ENCODE measurements around the gene ZC3H7B. TPM values are rescaled to one million over a fixed set of nuclear protein-coding genes. Genes with fewer than 3 reads are reported as not detected.
A peak's percentile ranks its signal among the peaks of the same experiment; 100 is the strongest.

ZC3H7B gene
- total and polyA plus RNA-seq, 3 experiments from 2014 or later, result 1.5 to 59.9 (median 58.9) TPM

GRCh38 chr22:41345807-41346335, 44.5 kb downstream of the ZC3H7B start:
- H3K27ac Mint-ChIP-seq, result no peak overlapping the region
- no peak overlapping the region for H3K4me3 Mint-ChIP-seq
- H3K27me3 Mint-ChIP-seq, result no peaks in the 10 kb centered on the region
- peaks cover 0 to 91% (median 18%) of the 10 kb centered on the region in 3 donors for H3K36me3 Mint-ChIP-seq
- POLR2A ChIA-PET, result no interaction called here
- H3K4me1 Mint-ChIP-seq, result no peaks in the 10 kb centered on the region
- no peak for DNase-seq
- Histone ChIP-seq H3K4me1 (ENCODE audit: insufficient read depth, low read length) (no peaks in the 10 kb centered on the region), H3K9me3 (ENCODE audit: low read length) (no peaks in the 10 kb centered on the region), H3K27me3 (ENCODE audit: insufficient read depth, low read length, poor library complexity, severe bottlenecking) (no peaks in the 10 kb centered on the region), H3K4me3 (ENCODE audit: low read length) (no peak overlapping the region), H3K27ac (ENCODE audit: low read depth, low read length) (no peak overlapping the region), H3K36me3 (ENCODE audit: insufficient read depth, low read length) (peaks cover 34% of the 10 kb centered on the region)
- no peaks in the 10 kb centered on the region for H3K9me3 Mint-ChIP-seq
- CTCF ChIA-PET, result no interaction called here

- peaks cover 0 to 96% (median 18%) of the 10 kb centered on the region in 3 donors for H3K36me3 Mint-ChIP-seq
These were observed 45.9 kb downstream of the ZC3H7B start for GRCh38 chr22:41347066-41347859.

GRCh38 chr22:41348964-41349484, 47.7 kb downstream of the ZC3H7B start:
- H3K4me1 Mint-ChIP-seq, result no peaks in the 10 kb centered on the region
- H3K36me3 Mint-ChIP-seq, result peaks cover 0 to 92% (median 16%) of the 10 kb centered on the region in 3 donors
- POLR2A ChIA-PET, result no interaction called here
- Histone ChIP-seq H3K4me3 (ENCODE audit: low read length) (no peak overlapping the region), H3K4me1 (ENCODE audit: insufficient read depth, low read length) (no peaks in the 10 kb centered on the region), H3K27ac (ENCODE audit: low read depth, low read length) (no peak overlapping the region), H3K36me3 (ENCODE audit: insufficient read depth, low read length) (peaks cover 36% of the 10 kb centered on the region), H3K27me3 (ENCODE audit: insufficient read depth, low read length, poor library complexity, severe bottlenecking) (no peaks in the 10 kb centered on the region), H3K9me3 (ENCODE audit: low read length) (no peaks in the 10 kb centered on the region)
- peak overlapping the region in 1 of 8 donors; percentile 33 for H3K27ac Mint-ChIP-seq
- no peak for DNase-seq
- H3K9me3 Mint-ChIP-seq, result no peaks in the 10 kb centered on the region
- CTCF ChIA-PET, result no interaction called here
- H3K27me3 Mint-ChIP-seq, result no peaks in the 10 kb centered on the region
- no peak overlapping the region for H3K4me3 Mint-ChIP-seq

More at GRCh38 chr22:41347066-41347859, 45.9 kb downstream of the ZC3H7B start:
- H3K27ac ChIP-seq (ENCODE audit: low read depth, low read length), result no peak overlapping the region
- POLR2A ChIA-PET, result no interaction called here
- no peaks in the 10 kb centered on the region for H3K9me3 Mint-ChIP-seq
- H3K4me3 Mint-ChIP-seq, result no peak overlapping the region
- H3K9me3 ChIP-seq (ENCODE audit: low read length), result no peaks in the 10 kb centered on the region
- no peaks in the 10 kb centered on the region for H3K27me3 Mint-ChIP-seq
- H3K27ac Mint-ChIP-seq, result no peak overlapping the region
- peaks cover 39% of the 10 kb centered on the region for H3K36me3 ChIP-seq (ENCODE audit: insufficient read depth, low read length)
- CTCF ChIA-PET, result no interaction called here
- H3K4me1 Mint-ChIP-seq, result no peaks in the 10 kb centered on the region
- H3K4me3 ChIP-seq (ENCODE audit: low read length), result no peak overlapping the region
- H3K4me1 ChIP-seq (ENCODE audit: insufficient read depth, low read length), result no peaks in the 10 kb centered on the region
- H3K27me3 ChIP-seq (ENCODE audit: insufficient read depth, low read length, poor library complexity, severe bottlenecking), result no peaks in the 10 kb centered on the region
- peak in 1 of 5 donors; percentile 33 for DNase-seq

GRCh38 chr22:41350087-41350486, 48.8 kb downstream of the ZC3H7B start:
- CTCF ChIA-PET, result no interaction called here
- Histone ChIP-seq H3K27ac (ENCODE audit: low read depth, low read length) (no peak overlapping the region), H3K9me3 (ENCODE audit: low read length) (no peaks in the 10 kb centered on the region), H3K36me3 (ENCODE audit: insufficient read depth, low read length) (peaks cover 44% of the 10 kb centered on the region), H3K27me3 (ENCODE audit: insufficient read depth, low read length, poor library complexity, severe bottlenecking) (no peaks in the 10 kb centered on the region), H3K4me3 (ENCODE audit: low read length) (no peak overlapping the region), H3K4me1 (ENCODE audit: insufficient read depth, low read length) (no peaks in the 10 kb centered on the region)
- Mint-ChIP-seq H3K27me3 (no peaks in the 10 kb centered on the region), H3K9me3 (no peaks in the 10 kb centered on the region), H3K36me3 (peaks cover 0 to 92% (median 18%) of the 10 kb centered on the region in 3 donors), H3K4me1 (no peaks in the 10 kb centered on the region), H3K27ac (peak overlapping the region in 4 of 8 donors; percentile 3 to 93 (median 40)), H3K4me3 (no peak overlapping the region)
- POLR2A ChIA-PET, result no interaction called here
- DNase-seq, result no peak

- Mint-ChIP-seq H3K4me1 (no peaks in the 10 kb centered on the region), H3K27ac (peak overlapping the region in 1 of 8 donors; percentile 59), H3K4me3 (no peak overlapping the region), H3K9me3 (no peaks in the 10 kb centered on the region), H3K36me3 (peaks cover 0 to 92% (median 18%) of the 10 kb centered on the region in 3 donors), H3K27me3 (no peaks in the 10 kb centered on the region)
- peaks cover 50% of the 10 kb centered on the region for H3K36me3 ChIP-seq (ENCODE audit: insufficient read depth, low read length)
- no peak for DNase-seq
- H3K4me1 ChIP-seq (ENCODE audit: insufficient read depth, low read length), result no peaks in the 10 kb centered on the region
- no peaks in the 10 kb centered on the region for H3K9me3 ChIP-seq (ENCODE audit: low read length)
- no peaks in the 10 kb centered on the region for H3K27me3 ChIP-seq (ENCODE audit: insufficient read depth, low read length, poor library complexity, severe bottlenecking)
- H3K4me3 ChIP-seq (ENCODE audit: low read length), result no peak overlapping the region
- ChIA-PET CTCF (no interaction called here), POLR2A (interaction anchor here (0.5 kb wide), 1 partner anchor 575 kb away, joined by 4 read pairs; the partner anchor contains the start of gene TNFRSF13C)
- H3K27ac ChIP-seq (ENCODE audit: low read depth, low read length), result no peak overlapping the region
These were observed 49.7 kb downstream of the ZC3H7B start for GRCh38 chr22:41351011-41351410.

- no peak overlapping the region for H3K4me3 Mint-ChIP-seq
- CTCF ChIA-PET, result no interaction called here
- Histone ChIP-seq H3K4me3 (ENCODE audit: low read length) (no peak overlapping the region), H3K9me3 (ENCODE audit: low read length) (no peaks in the 10 kb centered on the region), H3K27me3 (ENCODE audit: insufficient read depth, low read length, poor library complexity, severe bottlenecking) (no peaks in the 10 kb centered on the region), H3K27ac (ENCODE audit: low read depth, low read length) (no peak overlapping the region), H3K36me3 (ENCODE audit: insufficient read depth, low read length) (peaks cover 49% of the 10 kb centered on the region), H3K4me1 (ENCODE audit: insufficient read depth, low read length) (no peaks in the 10 kb centered on the region)
- peaks cover 0 to 94% (median 18%) of the 10 kb centered on the region in 3 donors for H3K36me3 Mint-ChIP-seq
- DNase-seq, result no peak
- H3K9me3 Mint-ChIP-seq, result no peaks in the 10 kb centered on the region
- no peak overlapping the region for H3K27ac Mint-ChIP-seq
- H3K27me3 Mint-ChIP-seq, result no peaks in the 10 kb centered on the region
- POLR2A ChIA-PET, result no interaction called here
- no peaks in the 10 kb centered on the region for H3K4me1 Mint-ChIP-seq
These were observed 50.7 kb downstream of the ZC3H7B start for GRCh38 chr22:41352058-41352457.

- no peaks in the 10 kb centered on the region for H3K4me1 Mint-ChIP-seq
- DNase-seq, result no peak
- H3K36me3 Mint-ChIP-seq, result peaks cover 0 to 84% (median 18%) of the 10 kb centered on the region in 3 donors
- H3K27ac Mint-ChIP-seq, result peak overlapping the region in 1 of 8 donors; percentile 42
- Histone ChIP-seq H3K36me3 (ENCODE audit: insufficient read depth, low read length) (peaks cover 34% of the 10 kb centered on the region), H3K9me3 (ENCODE audit: low read length) (no peaks in the 10 kb centered on the region), H3K4me3 (ENCODE audit: low read length) (no peak overlapping the region), H3K27ac (ENCODE audit: low read depth, low read length) (no peak overlapping the region), H3K4me1 (ENCODE audit: insufficient read depth, low read length) (no peaks in the 10 kb centered on the region), H3K27me3 (ENCODE audit: insufficient read depth, low read length, poor library complexity, severe bottlenecking) (no peaks in the 10 kb centered on the region)
- CTCF ChIA-PET, result no interaction called here
- H3K9me3 Mint-ChIP-seq, result no peaks in the 10 kb centered on the region
- H3K4me3 Mint-ChIP-seq, result no peak overlapping the region
- POLR2A ChIA-PET, result no interaction called here
- no peaks in the 10 kb centered on the region for H3K27me3 Mint-ChIP-seq
These were observed 52.7 kb downstream of the ZC3H7B start for GRCh38 chr22:41353862-41354575.

- Mint-ChIP-seq H3K27me3 (no peaks in the 10 kb centered on the region), H3K4me1 (no peaks in the 10 kb centered on the region), H3K36me3 (peaks cover 0 to 75% (median 16%) of the 10 kb centered on the region in 3 donors), H3K9me3 (no peaks in the 10 kb centered on the region), H3K4me3 (no peak overlapping the region), H3K27ac (no peak overlapping the region)
- Histone ChIP-seq H3K4me3 (ENCODE audit: low read length) (no peak overlapping the region), H3K9me3 (ENCODE audit: low read length) (no peaks in the 10 kb centered on the region), H3K27me3 (ENCODE audit: insufficient read depth, low read length, poor library complexity, severe bottlenecking) (no peaks in the 10 kb centered on the region), H3K4me1 (ENCODE audit: insufficient read depth, low read length) (no peaks in the 10 kb centered on the region), H3K27ac (ENCODE audit: low read depth, low read length) (no peak overlapping the region), H3K36me3 (ENCODE audit: insufficient read depth, low read length) (peaks cover 29% of the 10 kb centered on the region)
- ChIA-PET CTCF (no interaction called here), POLR2A (no interaction called here)
- DNase-seq, result no peak
These were observed 53.7 kb downstream of the ZC3H7B start for GRCh38 chr22:41354979-41355378.
